Activated naive CD4-positive, alpha-beta T cell treated with anti-CD3 and anti-CD28 coated beads, Interleukin-2, amount 50 U/mL, for 24 hours (primary cell): Measurements from ENCODE around the gene EHD4.

Experiments used
- H3K27ac Mint-ChIP-seq: one replicate; pipeline ENCODE4 v1.8.0; 2021; ENCODE audit warnings: mild to moderate bottlenecking, mixed read lengths
- H3K27me3 Mint-ChIP-seq: one replicate; pipeline ENCODE4 v1.8.0; 2021; ENCODE audit warnings: mixed read lengths
- H3K36me3 Mint-ChIP-seq: one replicate; pipeline ENCODE4 v1.8.0; 2021; ENCODE audit warnings: mixed read lengths
- H3K4me1 Mint-ChIP-seq: one replicate; pipeline ENCODE4 v1.8.0; 2021; ENCODE audit warnings: mixed read lengths
- H3K4me3 Mint-ChIP-seq: one replicate; pipeline ENCODE4 v1.8.0; 2021; ENCODE audit warnings: mild to moderate bottlenecking, mixed read lengths
- H3K9me3 Mint-ChIP-seq: one replicate; pipeline ENCODE4 v1.8.0; 2021; ENCODE audit warnings: mixed read lengths

EHD4 gene

GRCh38 chr15:41972253-41973242, at the start of gene EHD4:
EHD4 (minus strand) TSS chr15:41972557; CDS start chr15:41972494, 63 bp downstream.
- peaks cover 47% of the 10 kb centered on the region for H3K4me1 Mint-ChIP-seq
- H3K27ac Mint-ChIP-seq, result peak within 1 kb of the TSS; percentile 93
- H3K4me3 Mint-ChIP-seq, result peak within 1 kb of the TSS; percentile 83
- H3K27me3 Mint-ChIP-seq, result peaks cover 6% of the 10 kb centered on the region
- no peaks in the 10 kb centered on the region for H3K36me3 Mint-ChIP-seq
- H3K9me3 Mint-ChIP-seq, result no peaks in the 10 kb centered on the region

DNA sequence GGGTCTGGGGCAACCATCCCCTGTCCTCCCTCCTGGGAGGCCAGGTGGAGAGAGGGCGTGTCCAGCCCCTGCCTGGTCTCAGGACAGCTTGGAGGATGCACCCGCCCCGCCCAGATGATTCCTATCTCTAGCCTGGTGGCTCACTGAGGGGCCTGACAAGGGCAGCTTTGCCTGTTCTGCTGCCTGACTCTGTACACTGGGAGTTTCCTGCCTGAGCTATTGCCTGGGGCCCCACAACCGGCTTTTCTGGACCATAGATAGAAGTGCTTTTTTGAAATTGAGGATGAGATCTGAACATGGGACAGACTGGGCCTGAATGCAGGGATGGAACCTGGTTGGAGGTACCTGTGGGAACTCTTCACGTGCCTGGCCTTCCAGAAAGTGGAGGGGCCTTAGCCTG, 49.2 kb upstream of the EHD4 start:
- Mint-ChIP-seq H3K36me3 (no peaks in the 10 kb centered on the region), H3K27me3 (no peaks in the 10 kb centered on the region), H3K4me3 (no peak overlapping the region), H3K27ac (no peak overlapping the region), H3K9me3 (no peaks in the 10 kb centered on the region), H3K4me1 (no peaks in the 10 kb centered on the region)

DNA sequence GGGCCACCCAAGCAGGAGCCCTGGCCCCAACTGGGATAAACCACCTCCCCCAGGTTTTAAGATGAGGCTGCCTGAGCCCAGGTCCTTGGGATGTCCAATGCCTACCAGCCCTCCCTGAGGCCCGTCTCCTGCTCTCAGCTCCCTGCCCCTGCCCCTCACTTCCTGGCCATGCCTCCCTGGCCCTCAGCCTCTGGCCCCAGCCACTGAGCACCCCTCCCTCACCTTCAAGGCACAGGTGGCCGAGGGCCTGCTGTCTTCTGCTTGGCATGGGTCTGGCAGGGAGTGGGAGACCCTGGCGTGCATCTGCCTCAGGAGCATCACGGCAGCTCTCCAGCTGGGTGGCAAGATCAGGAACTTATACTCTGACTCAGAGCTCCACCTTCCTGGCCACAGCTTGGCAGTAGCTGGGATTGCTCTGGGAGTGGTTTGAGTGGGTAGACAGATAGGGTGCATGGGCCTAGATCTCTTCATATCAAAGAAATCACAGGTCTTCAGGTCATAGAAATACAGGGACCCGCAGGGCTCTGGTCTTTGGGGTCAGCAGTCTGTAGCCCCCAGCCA, 48.4 kb upstream of the EHD4 start, which contains the start of gene PLA2G4E:
Gene PLA2G4E (minus strand): TSS at position 330 of the 561 bp plus-strand sequence. CDS start 12 bp downstream, at position 318.
- no peaks in the 10 kb centered on the region for H3K36me3 Mint-ChIP-seq
- H3K27ac Mint-ChIP-seq, result no peak within 1 kb of the TSS
- H3K4me1 Mint-ChIP-seq, result no peaks in the 10 kb centered on the region
- H3K27me3 Mint-ChIP-seq, result no peaks in the 10 kb centered on the region
- no peaks in the 10 kb centered on the region for H3K9me3 Mint-ChIP-seq
- H3K4me3 Mint-ChIP-seq, result no peak within 1 kb of the TSS

DNA sequence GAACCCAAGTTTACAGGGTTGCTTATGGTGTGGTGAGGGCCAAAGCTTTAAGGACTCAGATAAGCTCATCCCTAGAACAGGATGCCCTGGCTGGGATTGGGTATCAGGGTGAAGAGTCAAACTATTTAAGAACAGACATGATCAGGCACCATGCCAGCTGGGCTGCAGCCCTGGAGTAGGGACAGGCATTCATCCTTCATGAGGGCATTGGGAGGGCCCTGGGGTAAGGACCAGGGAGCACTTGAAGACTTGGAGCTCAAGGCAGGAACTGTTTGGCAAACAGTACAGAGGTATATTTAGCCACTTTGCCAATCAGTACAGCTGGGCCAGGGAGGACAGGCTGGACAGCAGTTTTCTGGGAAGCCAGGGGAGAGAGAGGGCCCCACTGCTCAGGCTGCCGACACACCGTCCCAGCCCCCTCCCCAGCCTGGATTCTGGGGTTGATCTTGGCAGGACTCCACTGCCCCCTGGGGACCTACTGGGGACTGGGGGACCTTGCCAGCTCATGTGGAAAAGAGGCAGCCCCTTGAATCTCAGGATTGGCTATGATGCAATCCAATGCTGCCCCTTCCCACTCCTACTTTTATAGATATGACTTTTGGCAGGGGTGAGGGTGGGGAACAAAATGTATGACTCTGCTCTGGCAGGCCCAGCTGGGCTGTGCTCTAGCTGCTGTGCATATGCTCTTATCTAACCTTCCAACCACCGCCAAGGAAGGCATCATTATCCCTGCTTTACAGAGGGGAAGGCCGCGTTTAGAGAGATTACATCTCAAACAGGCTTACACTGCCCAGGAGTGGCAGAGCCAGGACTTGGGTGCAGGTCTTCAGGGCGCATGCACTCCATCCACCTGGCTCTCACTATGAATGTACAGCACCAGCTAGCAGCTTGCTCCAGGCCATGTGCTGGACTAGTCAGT, 46.2 kb upstream of the EHD4 start:
- no peaks in the 10 kb centered on the region for H3K9me3 Mint-ChIP-seq

GRCh38 chr15:42016971-42017370, 44.6 kb upstream of the EHD4 start:
- H3K27ac Mint-ChIP-seq, result no peak overlapping the region
- no peaks in the 10 kb centered on the region for H3K36me3 Mint-ChIP-seq
- no peaks in the 10 kb centered on the region for H3K9me3 Mint-ChIP-seq
- no peak overlapping the region for H3K4me3 Mint-ChIP-seq
- no peaks in the 10 kb centered on the region for H3K27me3 Mint-ChIP-seq
- H3K4me1 Mint-ChIP-seq, result no peaks in the 10 kb centered on the region

More for the DNA sequence above, 46.2 kb upstream of the EHD4 start:
- no peak overlapping the region for H3K4me3 Mint-ChIP-seq
- peak overlapping the region; percentile 21 for H3K27ac Mint-ChIP-seq
- H3K4me1 Mint-ChIP-seq, result no peaks in the 10 kb centered on the region
- no peaks in the 10 kb centered on the region for H3K27me3 Mint-ChIP-seq
- H3K36me3 Mint-ChIP-seq, result no peaks in the 10 kb centered on the region

- Mint-ChIP-seq H3K27ac (no peak overlapping the region), H3K9me3 (no peaks in the 10 kb centered on the region), H3K4me3 (no peak overlapping the region), H3K4me1 (peaks cover 8% of the 10 kb centered on the region), H3K27me3 (no peaks in the 10 kb centered on the region), H3K36me3 (no peaks in the 10 kb centered on the region)
Observed at GRCh38 chr15:42014406-42014805, 42.0 kb upstream of the EHD4 start.

- peaks cover 8% of the 10 kb centered on the region for H3K4me1 Mint-ChIP-seq
- no peaks in the 10 kb centered on the region for H3K9me3 Mint-ChIP-seq
- H3K36me3 Mint-ChIP-seq, result no peaks in the 10 kb centered on the region
- H3K4me3 Mint-ChIP-seq, result no peak overlapping the region
- no peak overlapping the region for H3K27ac Mint-ChIP-seq
- H3K27me3 Mint-ChIP-seq, result no peaks in the 10 kb centered on the region
Observed at GRCh38 chr15:42012928-42013482, 40.6 kb upstream of the EHD4 start.

- H3K4me1 Mint-ChIP-seq, result peaks cover 8% of the 10 kb centered on the region
- no peak overlapping the region for H3K4me3 Mint-ChIP-seq
- no peaks in the 10 kb centered on the region for H3K36me3 Mint-ChIP-seq
- H3K27ac Mint-ChIP-seq, result peak overlapping the region; percentile 0
- H3K9me3 Mint-ChIP-seq, result no peaks in the 10 kb centered on the region
- H3K27me3 Mint-ChIP-seq, result no peaks in the 10 kb centered on the region
Observed at GRCh38 chr15:42012241-42012640, 39.9 kb upstream of the EHD4 start.

DNA sequence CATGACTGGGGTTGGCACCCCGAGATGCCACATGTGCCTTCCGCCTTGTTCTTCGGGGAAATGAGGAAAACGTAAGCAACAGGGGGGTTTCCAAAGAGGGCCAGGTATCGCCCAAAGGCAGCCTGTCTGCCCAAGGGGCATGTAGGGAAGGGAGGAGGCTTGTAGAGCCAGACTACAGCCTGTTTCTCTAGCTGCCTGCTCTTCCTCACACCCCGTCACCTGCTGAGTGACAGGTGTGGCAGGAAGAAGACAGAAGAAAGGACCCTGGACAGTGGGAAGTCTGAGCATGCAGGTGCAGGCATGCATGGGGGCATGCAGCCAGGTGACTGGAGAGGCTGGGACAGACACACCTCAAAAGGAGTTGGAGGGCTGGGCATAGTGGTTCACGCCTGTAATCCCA, 38.7 kb upstream of the EHD4 start:
- Mint-ChIP-seq H3K27ac (no peak overlapping the region), H3K27me3 (no peaks in the 10 kb centered on the region), H3K4me3 (no peak overlapping the region), H3K4me1 (peaks cover 8% of the 10 kb centered on the region), H3K36me3 (no peaks in the 10 kb centered on the region), H3K9me3 (no peaks in the 10 kb centered on the region)

DNA sequence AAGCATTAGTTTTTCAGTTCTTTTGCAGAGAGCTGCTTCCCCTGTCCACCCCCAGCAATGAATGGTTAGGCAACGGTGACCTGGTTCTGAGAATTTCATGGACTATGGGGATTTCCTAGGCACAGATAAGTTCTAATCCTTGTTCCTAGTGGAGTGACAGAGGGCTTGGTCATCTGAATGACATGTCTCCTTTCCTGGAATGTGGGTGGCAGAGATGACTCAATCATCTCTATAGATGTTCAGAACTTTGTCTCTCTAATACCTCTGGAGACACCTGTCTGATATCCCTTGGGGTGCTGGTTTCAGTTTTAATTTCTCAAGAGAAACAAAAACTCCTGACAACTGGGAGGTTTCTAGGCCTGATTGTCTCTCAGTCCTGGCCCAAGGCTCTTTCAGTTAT, 38.1 kb upstream of the EHD4 start:
- peaks cover 8% of the 10 kb centered on the region for H3K4me1 Mint-ChIP-seq
- no peak overlapping the region for H3K27ac Mint-ChIP-seq
- no peaks in the 10 kb centered on the region for H3K9me3 Mint-ChIP-seq
- H3K4me3 Mint-ChIP-seq, result no peak overlapping the region
- no peaks in the 10 kb centered on the region for H3K36me3 Mint-ChIP-seq
- H3K27me3 Mint-ChIP-seq, result no peaks in the 10 kb centered on the region

DNA sequence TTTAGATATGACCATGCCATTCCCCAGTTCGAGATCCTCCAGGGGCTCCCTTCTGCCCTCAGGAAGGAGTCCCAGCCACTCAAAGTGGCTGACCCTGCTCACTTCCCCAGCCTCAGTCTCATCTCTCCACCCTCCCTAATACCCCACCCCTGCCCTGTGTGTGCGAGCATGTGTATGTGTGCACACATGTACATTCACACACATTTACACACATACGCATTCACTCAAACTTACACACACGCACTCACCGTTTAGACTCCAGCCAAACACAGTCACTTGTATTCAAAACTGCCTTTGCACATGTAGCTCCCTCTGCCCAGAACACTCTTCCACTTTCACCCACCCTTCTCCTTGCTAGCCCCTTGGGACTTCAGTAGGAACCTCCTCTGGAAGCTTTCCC, 37.1 kb upstream of the EHD4 start:
- Mint-ChIP-seq H3K36me3 (no peaks in the 10 kb centered on the region), H3K9me3 (no peaks in the 10 kb centered on the region), H3K27me3 (no peaks in the 10 kb centered on the region), H3K27ac (no peak overlapping the region), H3K4me3 (no peak overlapping the region), H3K4me1 (peaks cover 8% of the 10 kb centered on the region)

DNA sequence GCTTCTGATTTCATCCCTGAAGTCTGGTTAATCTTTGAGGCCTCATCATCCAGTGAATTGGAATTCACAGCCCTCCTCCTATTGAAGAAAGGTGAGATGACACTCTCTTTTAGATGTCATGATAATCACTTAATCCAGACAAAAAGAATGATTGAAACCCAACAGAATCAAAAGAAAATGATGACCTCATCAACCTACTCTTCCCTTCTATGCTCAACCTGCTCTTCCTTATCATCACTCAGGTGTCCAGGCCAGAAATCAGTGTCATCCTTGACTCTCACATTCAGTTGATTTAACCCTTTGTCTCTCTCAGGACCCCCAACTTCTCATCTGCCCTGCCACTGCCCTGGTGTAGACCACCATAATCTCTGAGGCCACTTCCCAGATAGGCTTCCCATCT, 36.7 kb upstream of the EHD4 start:
- H3K9me3 Mint-ChIP-seq, result no peaks in the 10 kb centered on the region
- H3K4me1 Mint-ChIP-seq, result peaks cover 8% of the 10 kb centered on the region
- H3K36me3 Mint-ChIP-seq, result no peaks in the 10 kb centered on the region
- no peak overlapping the region for H3K27ac Mint-ChIP-seq
- no peaks in the 10 kb centered on the region for H3K27me3 Mint-ChIP-seq
- H3K4me3 Mint-ChIP-seq, result no peak overlapping the region

DNA sequence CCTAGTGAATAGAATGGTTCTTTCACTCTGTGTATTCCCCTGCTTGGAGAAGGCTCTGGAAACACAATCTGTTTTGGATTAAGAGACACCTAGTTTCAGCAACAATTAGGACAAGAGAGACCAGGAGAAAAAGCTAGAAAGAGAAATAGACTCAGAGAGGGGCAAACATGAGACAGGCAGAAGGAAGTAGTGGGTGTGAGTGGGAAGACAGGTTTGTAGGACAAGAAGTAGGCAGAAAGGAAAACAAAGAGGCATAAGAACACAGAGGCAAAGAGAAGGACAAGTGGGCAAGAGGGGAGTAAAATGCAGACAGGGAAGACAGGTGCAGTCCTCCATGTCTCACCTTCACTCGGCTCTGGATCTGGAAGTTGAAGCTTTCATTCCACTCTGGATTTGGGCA, 35.0 kb upstream of the EHD4 start:
- Mint-ChIP-seq H3K9me3 (no peaks in the 10 kb centered on the region), H3K36me3 (no peaks in the 10 kb centered on the region), H3K4me1 (peaks cover 8% of the 10 kb centered on the region), H3K27me3 (no peaks in the 10 kb centered on the region), H3K27ac (no peak overlapping the region), H3K4me3 (no peak overlapping the region)

DNA sequence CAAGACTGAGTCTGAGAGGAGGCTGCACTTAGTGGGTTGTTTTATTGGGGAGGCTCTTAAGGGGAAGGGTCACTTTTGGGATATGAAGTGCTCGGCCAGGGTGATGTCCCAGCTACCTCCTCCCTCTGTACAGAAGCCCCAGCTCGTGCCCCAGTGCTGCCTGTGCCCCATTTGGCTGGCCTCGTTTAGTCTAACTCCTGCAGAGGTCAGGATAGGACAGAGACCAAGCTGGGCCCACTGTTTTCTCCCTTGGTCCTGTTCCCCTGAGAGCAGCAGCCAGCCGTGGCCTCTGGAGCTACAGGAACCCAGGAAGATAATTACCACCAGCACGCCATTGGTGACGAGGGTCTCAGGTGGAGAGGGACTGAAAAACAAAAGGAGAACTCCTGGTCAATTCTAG, 30.0 kb upstream of the EHD4 start:
- Mint-ChIP-seq H3K27me3 (no peaks in the 10 kb centered on the region), H3K4me1 (no peaks in the 10 kb centered on the region), H3K9me3 (no peaks in the 10 kb centered on the region), H3K4me3 (no peak overlapping the region), H3K36me3 (no peaks in the 10 kb centered on the region), H3K27ac (no peak overlapping the region)

- Mint-ChIP-seq H3K4me1 (no peaks in the 10 kb centered on the region), H3K4me3 (no peak overlapping the region), H3K36me3 (no peaks in the 10 kb centered on the region), H3K27ac (no peak overlapping the region), H3K9me3 (no peaks in the 10 kb centered on the region), H3K27me3 (no peaks in the 10 kb centered on the region)
Observed at GRCh38 chr15:42001236-42001635, 28.9 kb upstream of the EHD4 start.
